NCI-H1436 (cell line): ENCODE data around the gene CHN2.

Source experiments
- DNase-seq: peaks from one replicate; lab custom pipeline; 2025; lab: John Stamatoyannopoulos, UW

CHN2 gene

GRCh38 chr7:29432721-29433120 lies 238.1 kb downstream of the CHN2 start:
- no peak for DNase-seq

GRCh38 chr7:29434380-29434768 lies 239.8 kb downstream of the CHN2 start:
- no peak for DNase-seq

DNA sequence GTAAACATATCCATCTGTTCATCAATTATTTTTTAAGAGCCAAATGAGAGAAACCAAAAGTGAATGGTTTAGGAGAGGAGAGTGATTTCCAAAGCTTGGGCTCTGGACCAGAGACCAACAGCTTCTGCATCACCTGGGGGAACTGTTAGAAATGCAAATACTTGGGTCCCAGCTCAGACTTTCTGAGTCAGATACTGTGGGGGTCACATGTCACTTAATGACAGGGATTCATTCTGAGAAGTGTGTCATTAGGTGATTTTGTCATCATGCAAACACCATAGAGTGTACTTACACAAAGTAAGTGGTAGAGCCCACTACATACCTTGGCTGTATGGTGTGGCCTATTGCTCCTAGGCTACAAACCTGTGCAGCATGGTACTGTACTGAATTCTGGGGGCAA lies 240.6 kb downstream of the CHN2 start:
- DNase-seq = no peak

DNA sequence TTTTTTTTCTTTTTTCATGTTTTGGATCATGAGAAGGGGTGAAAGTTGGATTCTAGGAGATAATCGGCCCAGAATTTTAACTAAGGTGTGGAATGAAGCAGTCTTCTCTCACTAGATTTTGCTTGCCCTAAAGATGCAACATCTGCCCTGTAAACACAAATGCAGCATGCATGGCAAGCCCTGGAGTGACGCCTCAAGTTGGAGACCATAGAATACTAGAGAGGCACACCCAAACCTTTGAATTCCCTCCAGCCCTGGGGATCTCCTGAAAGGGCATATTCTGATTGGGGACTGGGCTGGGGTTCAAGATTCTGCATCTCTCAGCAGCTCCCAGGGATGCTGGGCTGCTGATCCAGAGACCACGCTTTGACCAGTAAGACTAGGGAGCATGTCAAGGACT lies 241.3 kb downstream of the CHN2 start:
- no peak for DNase-seq

GRCh38 chr7:29442146-29442545 lies 247.6 kb downstream of the CHN2 start:
- peak; percentile 33 for DNase-seq

GRCh38 chr7:29443552-29443951 lies 249.0 kb downstream of the CHN2 start:
- no peak for DNase-seq

GRCh38 chr7:29444267-29444666 lies 249.7 kb downstream of the CHN2 start:
- no peak for DNase-seq

- DNase-seq = no peak
Measured at GRCh38 chr7:29445736-29446135, 251.2 kb downstream of the CHN2 start.

DNA sequence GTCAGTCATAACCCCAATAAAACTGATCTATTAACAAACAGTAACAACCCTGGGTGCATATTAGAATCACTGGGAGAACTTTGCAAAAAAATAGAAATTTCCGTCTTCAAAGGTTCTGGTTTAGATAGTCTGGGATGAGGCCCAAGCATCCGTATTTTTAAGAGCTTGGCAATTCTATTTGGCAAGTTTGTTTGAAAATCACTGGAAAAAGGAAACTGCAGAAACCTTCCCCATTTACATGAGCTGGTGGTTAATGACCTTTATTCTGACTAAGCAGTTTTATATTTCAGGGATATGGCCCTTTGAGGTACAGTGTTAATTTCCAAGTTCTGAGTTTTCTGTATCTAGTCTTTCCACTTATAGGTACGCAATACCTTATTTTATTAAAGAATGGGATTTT lies 253.3 kb downstream of the CHN2 start:
- no peak for DNase-seq

DNA sequence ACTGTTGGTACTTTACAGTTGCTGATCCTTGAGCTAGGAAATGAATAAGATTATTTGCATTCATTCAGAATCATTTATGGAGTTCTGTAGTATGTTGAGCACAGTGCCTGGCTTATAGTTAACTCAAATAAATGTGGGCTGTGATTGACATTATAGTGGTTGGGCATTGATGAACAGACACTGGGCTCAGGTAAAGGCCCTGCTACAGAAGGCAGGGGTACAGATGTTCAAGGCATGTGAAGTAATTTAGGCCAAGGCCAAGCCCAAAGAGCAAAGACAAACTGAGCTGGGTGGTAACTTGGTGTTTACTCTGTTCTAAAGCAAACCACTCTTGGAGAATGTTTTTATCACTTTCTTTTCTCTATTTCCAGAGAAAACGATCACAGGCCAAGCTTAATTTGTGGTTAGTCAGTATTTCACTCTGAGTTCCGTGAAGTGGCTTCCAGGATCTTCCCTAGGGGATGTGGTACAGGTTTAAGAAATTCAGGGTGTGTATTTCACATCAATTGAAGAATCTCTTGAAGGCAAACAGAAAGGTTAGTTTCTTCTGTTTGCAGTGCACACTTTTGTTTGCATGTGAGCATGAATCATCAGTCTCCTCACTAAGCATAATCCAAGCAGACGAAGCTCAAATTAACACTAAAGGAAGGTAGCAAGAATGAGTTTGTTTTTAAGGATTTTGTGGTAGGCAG lies 255.1 kb downstream of the CHN2 start:
- no peak for DNase-seq

DNA sequence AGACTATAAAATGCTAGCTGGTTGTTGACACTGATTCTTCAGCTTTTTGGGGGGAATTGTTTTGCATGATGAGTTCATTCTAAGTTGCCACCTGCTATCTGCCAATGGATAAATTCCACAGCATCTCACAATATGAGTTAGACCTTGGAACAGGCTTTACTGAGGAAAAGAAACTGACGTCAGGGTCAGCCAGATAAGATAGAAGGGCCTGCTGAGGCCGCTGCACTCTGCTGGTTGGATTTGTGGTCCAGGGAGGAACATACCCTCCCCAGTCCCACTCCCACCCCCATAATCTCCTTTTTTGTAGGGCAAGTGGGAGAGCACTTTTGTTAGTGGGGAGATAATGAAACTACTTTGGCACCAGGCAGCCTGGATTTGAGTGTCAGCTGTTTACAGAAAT lies 258.4 kb downstream of the CHN2 start:
- no peak for DNase-seq

- no peak for DNase-seq
Measured at GRCh38 chr7:29454464-29454863, 259.9 kb downstream of the CHN2 start.

DNA sequence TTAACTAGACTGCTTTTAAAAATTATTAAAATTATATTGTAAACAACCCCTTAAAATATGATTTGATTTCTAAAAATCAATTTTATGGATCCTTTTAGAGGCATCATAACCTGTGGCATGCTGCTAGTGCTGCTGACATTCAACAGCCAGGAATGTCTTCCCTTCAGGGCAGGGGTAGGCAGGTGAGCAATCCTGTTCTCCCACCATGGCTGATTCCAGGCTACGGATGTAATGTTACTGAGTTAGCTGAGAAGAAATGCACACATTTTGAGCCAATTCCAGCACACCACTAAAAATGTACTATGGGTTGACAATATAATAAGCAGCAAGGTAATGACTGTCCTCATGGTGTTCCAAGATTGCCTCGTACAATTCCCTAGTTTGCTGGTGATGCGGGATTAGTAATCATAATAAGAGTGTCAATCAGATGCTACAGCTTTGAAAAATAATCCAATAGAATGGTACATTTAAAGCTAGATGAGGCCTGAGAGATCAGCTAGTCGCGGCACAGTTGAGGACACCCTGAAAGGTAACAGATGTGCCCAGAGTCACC lies 260.4 kb downstream of the CHN2 start:
- DNase-seq = no peak

DNA sequence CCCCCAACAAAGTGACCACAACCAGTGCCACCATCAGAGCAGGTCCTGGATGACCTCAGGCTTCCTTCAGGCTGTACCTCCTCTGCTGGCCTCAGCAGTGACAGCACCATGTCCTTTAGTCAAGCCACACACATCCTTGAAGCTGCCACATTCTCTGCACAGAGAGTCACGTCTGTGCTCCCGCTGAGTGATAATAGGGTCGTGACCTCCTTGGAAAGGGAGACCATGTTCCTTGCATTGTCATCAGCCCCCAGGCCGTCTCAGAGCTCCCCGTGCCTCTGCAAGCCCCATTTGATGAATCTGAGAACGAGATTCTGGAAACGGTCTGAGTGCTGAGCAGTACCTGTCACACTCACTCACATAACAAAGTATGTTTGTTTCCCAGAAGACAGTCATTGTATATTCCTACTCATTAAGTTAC lies 262.6 kb downstream of the CHN2 start:
- no peak for DNase-seq

GRCh38 chr7:29457565-29458011 lies 263.0 kb downstream of the CHN2 start:
- DNase-seq = peak; percentile 69

GRCh38 chr7:29458933-29459332 lies 264.4 kb downstream of the CHN2 start:
- no peak for DNase-seq

- DNase-seq = no peak
Measured at GRCh38 chr7:29459589-29459988, 265.0 kb downstream of the CHN2 start.

GRCh38 chr7:29461996-29462395 lies 267.4 kb downstream of the CHN2 start:
- no peak for DNase-seq

GRCh38 chr7:29463504-29464158 lies 269.1 kb downstream of the CHN2 start:
- no peak for DNase-seq

- DNase-seq = no peak
Measured at GRCh38 chr7:29464753-29465152, 270.2 kb downstream of the CHN2 start.

DNA sequence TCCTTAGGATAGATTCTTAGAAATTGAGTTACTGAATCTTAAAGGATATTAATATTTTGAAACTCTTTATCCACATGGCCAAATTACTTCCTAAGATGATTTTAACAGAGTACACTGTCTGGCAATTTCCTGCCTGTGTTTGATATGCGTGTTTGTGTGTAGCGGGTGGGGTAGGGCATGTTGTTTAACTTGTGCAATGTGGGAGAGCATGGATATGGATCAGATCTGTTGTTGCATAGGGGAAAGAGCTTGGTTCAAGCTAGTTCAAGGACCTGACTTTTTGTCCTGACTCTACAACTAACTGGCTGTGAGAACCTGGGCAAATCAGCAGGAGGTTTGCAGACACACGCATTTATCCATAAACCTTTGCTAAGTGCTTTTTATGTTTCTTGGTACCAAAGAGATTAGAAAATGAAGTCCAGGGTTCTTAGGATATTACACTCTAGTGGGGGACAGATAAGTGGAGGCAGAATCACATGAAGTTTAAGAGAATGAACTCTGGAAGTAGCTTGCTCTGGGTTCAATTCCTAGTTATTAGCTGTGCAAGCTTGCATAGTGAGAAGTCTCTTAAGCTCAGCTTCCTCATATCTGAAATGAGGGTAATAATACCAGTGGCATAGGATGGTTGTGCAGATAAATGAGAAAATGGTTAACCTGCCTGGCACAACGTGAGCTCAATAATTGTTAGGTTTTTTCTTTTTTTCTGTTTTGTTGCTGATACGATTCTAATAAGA lies 272.8 kb downstream of the CHN2 start:
- no peak for DNase-seq

DNA sequence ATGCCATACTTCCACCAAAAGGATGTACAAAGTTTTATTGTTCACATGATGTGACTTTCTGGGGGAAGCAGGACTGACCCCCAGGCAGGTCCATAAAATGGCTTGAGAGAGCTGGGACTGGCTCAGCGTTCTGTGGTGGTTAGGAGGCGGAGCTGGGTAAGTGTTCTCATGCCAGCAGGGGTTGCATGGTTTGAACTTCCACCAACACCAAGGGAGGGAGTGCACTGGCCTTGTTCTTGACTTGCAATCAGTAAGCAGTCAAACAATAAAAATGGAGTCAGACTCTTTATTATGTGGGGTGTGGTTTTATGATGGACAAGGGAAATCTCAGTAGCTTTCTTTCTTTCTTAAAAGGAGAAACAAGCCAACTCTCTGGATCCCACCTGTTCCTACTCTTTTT lies 273.6 kb downstream of the CHN2 start:
- DNase-seq = no peak

DNA sequence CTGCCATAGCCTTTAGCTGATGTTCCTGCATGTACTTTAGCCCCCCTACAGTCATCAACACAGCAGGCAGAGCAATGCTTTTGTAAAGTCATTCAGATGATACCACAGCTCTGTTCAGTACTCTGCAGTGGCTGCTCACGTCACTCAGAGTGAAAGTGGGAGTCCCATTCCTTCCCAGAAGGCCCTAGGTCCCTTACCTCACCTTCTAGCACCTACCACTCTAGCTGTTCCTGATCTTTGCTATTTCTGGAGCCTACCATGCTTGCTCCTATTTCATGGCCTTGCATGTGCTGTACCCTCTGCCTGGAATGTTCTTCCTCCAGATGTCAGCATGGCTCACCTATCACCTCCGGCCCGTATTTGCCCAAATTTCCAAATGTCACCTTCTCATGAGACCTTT lies 274.7 kb downstream of the CHN2 start:
- no peak for DNase-seq
